ENCODE results near the gene TSPAN2. TPM values are rescaled to one million over a fixed set of nuclear protein-coding genes. Genes with fewer than 3 reads are reported as not detected.

Gene TSPAN2
- total and polyA plus RNA-seq, 2 donors from 2014 or later: 9.9 to 14.6 TPM

DNA sequence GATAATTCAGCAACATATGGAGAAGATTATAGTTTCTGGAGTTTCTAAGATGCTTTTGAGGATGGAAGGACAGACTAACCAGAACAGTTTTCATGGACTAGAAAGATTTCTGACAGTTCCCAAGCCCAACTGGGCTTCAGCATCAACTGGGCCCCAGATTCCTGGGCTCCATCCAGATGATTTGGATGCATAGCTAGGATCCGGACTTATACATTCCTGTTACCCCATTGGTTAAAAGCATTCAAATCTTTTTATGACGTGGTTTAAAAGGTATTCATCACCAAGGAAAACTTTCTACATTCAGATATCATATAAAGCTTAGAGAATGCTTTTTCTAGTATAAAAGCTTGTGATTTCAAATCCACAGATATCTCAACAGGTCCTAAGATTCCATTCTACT is 30.0 kb downstream of the TSPAN2 start:
- H3K36me3 ChIP-seq (ENCODE audit: control insufficient read depth in 2 of 3, insufficient read depth in 3 of 3, low read length in 3 of 3): no peaks in the 10 kb centered on the region
- TF ChIP-seq, protein P1, sequence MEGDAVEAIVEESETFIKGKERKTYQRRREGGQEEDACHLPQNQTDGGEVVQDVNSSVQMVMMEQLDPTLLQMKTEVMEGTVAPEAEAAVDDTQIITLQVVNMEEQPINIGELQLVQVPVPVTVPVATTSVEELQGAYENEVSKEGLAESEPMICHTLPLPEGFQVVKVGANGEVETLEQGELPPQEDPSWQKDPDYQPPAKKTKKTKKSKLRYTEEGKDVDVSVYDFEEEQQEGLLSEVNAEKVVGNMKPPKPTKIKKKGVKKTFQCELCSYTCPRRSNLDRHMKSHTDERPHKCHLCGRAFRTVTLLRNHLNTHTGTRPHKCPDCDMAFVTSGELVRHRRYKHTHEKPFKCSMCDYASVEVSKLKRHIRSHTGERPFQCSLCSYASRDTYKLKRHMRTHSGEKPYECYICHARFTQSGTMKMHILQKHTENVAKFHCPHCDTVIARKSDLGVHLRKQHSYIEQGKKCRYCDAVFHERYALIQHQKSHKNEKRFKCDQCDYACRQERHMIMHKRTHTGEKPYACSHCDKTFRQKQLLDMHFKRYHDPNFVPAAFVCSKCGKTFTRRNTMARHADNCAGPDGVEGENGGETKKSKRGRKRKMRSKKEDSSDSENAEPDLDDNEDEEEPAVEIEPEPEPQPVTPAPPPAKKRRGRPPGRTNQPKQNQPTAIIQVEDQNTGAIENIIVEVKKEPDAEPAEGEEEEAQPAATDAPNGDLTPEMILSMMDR (IDR thresholded peaks at IDR 0.05; ENCODE audit: borderline replicate concordance, extremely low read depth, insufficient read depth): no peak
- no peak for FAIRE-seq
- H3K4me3 ChIP-seq (ENCODE audit: low read length in 3 of 3): no peak overlapping the region
- peaks cover 5 to 14% (median 9%) of the 10 kb centered on the region in 3 donors for H3K4me1 ChIP-seq (ENCODE audit: control insufficient read depth in 2 of 3, insufficient read depth in 2 of 3, low read depth in 1 of 3, low read length in 3 of 3)
- no peak overlapping the region for H3K27ac ChIP-seq (ENCODE audit: low read depth in 2 of 2, low read length in 2 of 2)
- H3K27me3 ChIP-seq (ENCODE audit: control insufficient read depth, insufficient read depth, low read length): no peaks in the 10 kb centered on the region
- H3K9me3 ChIP-seq (ENCODE audit: control insufficient read depth in 2 of 3, insufficient read depth in 1 of 3, low read length in 3 of 3): no peaks in the 10 kb centered on the region
- intact Hi-C loops (cut with DNase I): no loop called here
- DNase-seq: no peak
- H3K9ac ChIP-seq (ENCODE audit: low read length in 3 of 3): no peak overlapping the region

DNA sequence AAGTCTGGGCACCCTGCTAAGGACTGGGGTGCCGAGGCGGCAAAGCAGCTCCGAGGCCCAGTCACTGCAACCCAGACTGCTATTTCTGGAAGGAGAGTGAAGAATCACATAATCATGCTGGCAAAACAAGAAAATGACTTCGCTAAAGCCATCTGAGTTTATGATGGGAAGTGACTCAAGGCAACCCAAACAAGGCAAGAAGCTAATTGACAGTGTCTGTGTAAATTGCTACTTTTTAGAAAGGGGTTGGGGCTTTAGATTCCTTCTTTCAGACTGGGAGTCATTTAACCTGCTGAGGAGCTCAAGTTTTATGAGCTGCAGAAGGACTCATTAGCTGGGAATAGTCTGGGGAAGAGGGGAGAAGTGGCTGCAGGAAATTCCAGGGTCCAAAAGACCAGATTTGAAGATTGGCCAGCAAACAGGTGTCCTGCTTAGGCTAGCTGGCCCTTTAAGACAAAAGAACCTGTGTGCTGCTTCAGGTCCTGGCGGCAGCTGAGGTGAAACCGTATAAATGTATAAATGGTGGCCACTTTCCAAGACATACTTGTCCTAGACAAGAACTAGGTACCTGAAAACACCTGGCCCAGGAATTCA is 31.5 kb downstream of the TSPAN2 start:
- DNase-seq: peak in 3 of 5 donors; percentile 30 to 67 (median 50)
- intact Hi-C loops (cut with DNase I): no loop called here
- Histone ChIP-seq H3K4me3 (ENCODE audit: low read length in 3 of 3) (peak overlapping the region in 2 of 3 donors; percentile 44 to 50), H3K9me3 (ENCODE audit: control insufficient read depth in 2 of 3, insufficient read depth in 1 of 3, low read length in 3 of 3) (no peaks in the 10 kb centered on the region), H3K27ac (ENCODE audit: low read depth in 2 of 2, low read length in 2 of 2) (peak overlapping the region; percentile 5 to 77), H3K9ac (ENCODE audit: low read length in 3 of 3) (no peak overlapping the region), H3K4me1 (ENCODE audit: control insufficient read depth in 2 of 3, insufficient read depth in 2 of 3, low read depth in 1 of 3, low read length in 3 of 3) (peaks cover 5 to 14% (median 9%) of the 10 kb centered on the region in 3 donors), H3K36me3 (ENCODE audit: control insufficient read depth in 2 of 3, insufficient read depth in 3 of 3, low read length in 3 of 3) (no peaks in the 10 kb centered on the region), H3K27me3 (ENCODE audit: control insufficient read depth, insufficient read depth, low read length) (no peaks in the 10 kb centered on the region)
- TF ChIP-seq, protein P1 (IDR thresholded peaks at IDR 0.05; ENCODE audit: borderline replicate concordance, extremely low read depth, insufficient read depth): no peak
- FAIRE-seq: no peak

DNA sequence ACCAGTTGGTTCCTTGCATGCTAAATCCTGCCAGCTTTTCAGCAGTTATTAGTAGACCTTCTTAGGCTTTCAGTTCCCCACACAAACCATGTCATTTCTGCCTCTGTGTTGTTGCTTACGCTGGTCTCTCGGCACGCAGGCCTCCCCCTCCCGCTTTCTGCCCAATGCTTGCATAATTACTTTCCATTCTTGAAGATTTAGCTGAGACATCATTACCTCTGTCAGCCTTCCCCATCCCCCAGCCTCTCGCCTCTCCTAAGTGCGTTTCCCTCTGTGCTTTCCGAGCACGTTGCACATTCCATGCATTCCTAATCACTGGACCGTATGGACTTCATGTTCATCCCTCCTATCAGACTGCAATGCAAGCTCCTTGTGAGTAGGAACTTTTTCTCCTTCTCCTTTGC is 32.9 kb downstream of the TSPAN2 start:
- H3K4me1 ChIP-seq (ENCODE audit: control insufficient read depth in 2 of 3, insufficient read depth in 2 of 3, low read depth in 1 of 3, low read length in 3 of 3): peaks cover 5 to 14% (median 9%) of the 10 kb centered on the region in 3 donors
- peak overlapping the region; percentile 44 to 65 (median 49) for H3K4me3 ChIP-seq (ENCODE audit: low read length in 3 of 3)
- H3K27ac ChIP-seq (ENCODE audit: low read depth in 2 of 2, low read length in 2 of 2): peak overlapping the region in 1 of 2 donors; percentile 77
- H3K9me3 ChIP-seq (ENCODE audit: control insufficient read depth in 2 of 3, insufficient read depth in 1 of 3, low read length in 3 of 3): no peaks in the 10 kb centered on the region
- H3K36me3 ChIP-seq (ENCODE audit: control insufficient read depth in 2 of 3, insufficient read depth in 3 of 3, low read length in 3 of 3): no peaks in the 10 kb centered on the region
- TF ChIP-seq, protein P1 (IDR thresholded peaks at IDR 0.05; ENCODE audit: borderline replicate concordance, extremely low read depth, insufficient read depth): no peak
- DNase-seq (peak; percentile 74 to 97 (median 90)), FAIRE-seq (no peak)
- intact Hi-C loops (cut with DNase I): no loop called here
- H3K9ac ChIP-seq (ENCODE audit: low read length in 3 of 3): peak overlapping the region in 1 of 3 donors; percentile 27
- no peaks in the 10 kb centered on the region for H3K27me3 ChIP-seq (ENCODE audit: control insufficient read depth, insufficient read depth, low read length)
